K562 (cell line): ENCODE data around the gene SLC23A2.

Experiments used
- CTCF ChIP-seq, 3 experiments: IDR thresholded peaks in 2 of 3; conservative IDR thresholded peaks in 1 of 3; 2 replicates each; pipeline ENCODE4 v1.5.1; 2011 to 2012; ENCODE audit warnings: low read length in 3 of 3, mild to moderate bottlenecking in 3 of 3, control low read depth in 2 of 3, improper control_type of control experiment in 1 of 3, inconsistent platforms in 1 of 3, low read depth in 1 of 3, mixed read lengths in 1 of 3, moderate library complexity in 1 of 3; ENCODE audit not compliant: insufficient read depth in 2 of 3
- DNMT1 ChIP-seq: fragments of 450-650 bp; IDR thresholded peaks from 2 replicates; pipeline ENCODE4 v1.6.1; 2016; ENCODE audit warnings: antibody characterized with exemption, mild to moderate bottlenecking
- FIP1L1 ChIP-seq: fragments of 200-400 bp; formaldehyde crosslinking; IDR thresholded peaks from 2 replicates; pipeline ENCODE4 v1.6.1; 2018; ENCODE audit warnings: mild to moderate bottlenecking, low read depth, low read length; ENCODE audit not compliant: poor library complexity, severe bottlenecking
- GABPB2 ChIP-seq: fragments of 250-450 bp; sonication (Bioruptor Pico); conservative IDR thresholded peaks from 2 replicates; pipeline ENCODE4 v1.5.1; 2021; ENCODE audit warnings: mild to moderate bottlenecking
- HCFC1 ChIP-seq: IDR thresholded peaks from 2 replicates; pipeline ENCODE4 v1.6.1; 2012; ENCODE audit warnings: low read depth, low read length, improper control_type of control experiment
- POLR2A ChIP-seq: fragments of 450-650 bp; conservative IDR thresholded peaks from 2 replicates; pipeline ENCODE4 v1.6.1; 2016
- RCOR1 ChIP-seq, 2 experiments: IDR thresholded peaks; 2 replicates each; pipeline ENCODE4 v1.6.1; 2012; ENCODE audit warnings: low read depth in 2 of 2, low read length in 2 of 2, borderline replicate concordance in 1 of 2, improper control_type of control experiment in 1 of 2
- SFPQ ChIP-seq: fragments of 200-400 bp; formaldehyde crosslinking; IDR thresholded peaks from 2 replicates; pipeline ENCODE4 v1.6.1; 2017; ENCODE audit warnings: mild to moderate bottlenecking, low read depth, low read length, moderate library complexity
- SMC3 ChIP-seq: conservative IDR thresholded peaks from 2 replicates; pipeline ENCODE4 v1.6.1; 2011; ENCODE audit warnings: low read depth, low read length, improper control_type of control experiment; ENCODE audit not compliant: insufficient read depth
- TCF3 ChIP-seq: sonication (generic); formaldehyde crosslinking; IDR thresholded peaks from 2 replicates; pipeline ENCODE4 v1.4.0; 2020; ENCODE audit warnings: mild to moderate bottlenecking, missing genetic modification reagents

- no peak for TF ChIP-seq SMC3
- no peak for TF ChIP-seq DNMT1
- no peak for TF ChIP-seq SFPQ
- TF ChIP-seq CTCF (IDR thresholded peaks at IDR 0.05 in 2 of 3, conservative IDR thresholded peaks at IDR 0.05 in 1 of 3; ENCODE audit: insufficient read depth in 2 of 3, low read depth in 1 of 3, low read length in 3 of 3): 0 out of 6 replicates have a peak, but pooled peaks of 1 of the 3 experiments have one; percentile 6
- no peak for TF ChIP-seq GABPB2 (CRISPR knock-in tag)
- no peak for TF ChIP-seq HCFC1
- no peak for TF ChIP-seq FIP1L1
- TF ChIP-seq TCF3 (CRISPR knock-in tag): no peak
- TF ChIP-seq POLR2A: no peak
- TF ChIP-seq RCOR1 (IDR thresholded peaks at IDR 0.05; ENCODE audit: borderline replicate concordance in 1 of 2, low read depth in 2 of 2, low read length in 2 of 2): no peak
Measured at GRCh38 chr20:4817230-4817671, 184.1 kb downstream of the SLC23A2 start.
